ENCODE measurements around the gene CST4.

- no peak for TF ChIP-seq CTCF (IDR thresholded peaks at IDR 0.05)
- no peak for TF ChIP-seq POLR2A (IDR thresholded peaks at IDR 0.05)
These were observed 28.6 kb downstream of the CST4 start for GRCh38 chr20:23659989-23660837.

Data from esophagus squamous epithelium (tissue), 4 donors.